WTC11 (cell line): ENCODE measurements around the gene LAMA5.

Experiments
- CREM ChIP-seq: sonication (generic); formaldehyde crosslinking; IDR thresholded peaks from 2 replicates; pipeline ENCODE4 v1.8.1; 2022; ENCODE audit warnings: mild to moderate bottlenecking, missing genetic modification reagents, moderate library complexity
- FOXJ3 ChIP-seq: sonication (generic); formaldehyde crosslinking; IDR thresholded peaks from 2 replicates; pipeline ENCODE4 v1.9.0; 2021; ENCODE audit warnings: missing genetic modification reagents, mild to moderate bottlenecking, borderline replicate concordance
- JUN ChIP-seq: sonication (generic); formaldehyde crosslinking; IDR thresholded peaks from 2 replicates; pipeline ENCODE4 v1.8.0; 2023; ENCODE audit warnings: mild to moderate bottlenecking, missing genetic modification reagents
- MYBL2 ChIP-seq: sonication (generic); formaldehyde crosslinking; IDR thresholded peaks from 2 replicates; pipeline ENCODE4 v1.8.1; 2023; ENCODE audit warnings: mild to moderate bottlenecking, moderate library complexity, missing genetic modification reagents
- NFYB ChIP-seq: sonication (generic); formaldehyde crosslinking; conservative IDR thresholded peaks from 2 replicates; pipeline ENCODE4 v1.8.0; 2022; ENCODE audit warnings: low read depth, missing genetic modification reagents
- NR1H2 ChIP-seq: sonication (generic); formaldehyde crosslinking; IDR thresholded peaks from 2 replicates; pipeline ENCODE4 v1.9.0; 2021; ENCODE audit warnings: mild to moderate bottlenecking, moderate library complexity, missing genetic modification reagents
- ZNF121 ChIP-seq: sonication (generic); formaldehyde crosslinking; IDR thresholded peaks from 2 replicates; pipeline ENCODE4 v1.8.0; 2023; ENCODE audit warnings: missing genetic modification reagents
- TF ChIP-seq, protein P1 (sequence below): sonication (generic); formaldehyde crosslinking; IDR thresholded peaks from 2 replicates; pipeline ENCODE4 v1.8.0; 2022; ENCODE audit warnings: mild to moderate bottlenecking, missing genetic modification reagents
- TF ChIP-seq, protein P2 (sequence below): sonication (generic); formaldehyde crosslinking; IDR thresholded peaks from 2 replicates; pipeline ENCODE4 v1.8.1; 2023; ENCODE audit warnings: mild to moderate bottlenecking, missing genetic modification reagents
- TF ChIP-seq, protein P3 (sequence below): sonication (generic); formaldehyde crosslinking; IDR thresholded peaks from 2 replicates; pipeline ENCODE4 v1.8.0; 2022; ENCODE audit warnings: mild to moderate bottlenecking, missing genetic modification reagents
- TF ChIP-seq, protein P4 (sequence below): fragments of 200-600 bp; IDR thresholded peaks from 2 replicates; pipeline ENCODE4 v1.8.0; 2022; ENCODE audit warnings: antibody characterized with exemption
- TF ChIP-seq, protein P5 (sequence below): sonication (generic); formaldehyde crosslinking; conservative IDR thresholded peaks from 2 replicates; pipeline ENCODE4 v1.8.1; 2022; ENCODE audit warnings: mild to moderate bottlenecking, missing genetic modification reagents
- TF ChIP-seq, protein P6 (sequence below): sonication (generic); formaldehyde crosslinking; IDR thresholded peaks from 2 replicates; pipeline ENCODE4 v1.8.1; 2023; ENCODE audit warnings: mild to moderate bottlenecking, missing genetic modification reagents, borderline replicate concordance

DNA sequence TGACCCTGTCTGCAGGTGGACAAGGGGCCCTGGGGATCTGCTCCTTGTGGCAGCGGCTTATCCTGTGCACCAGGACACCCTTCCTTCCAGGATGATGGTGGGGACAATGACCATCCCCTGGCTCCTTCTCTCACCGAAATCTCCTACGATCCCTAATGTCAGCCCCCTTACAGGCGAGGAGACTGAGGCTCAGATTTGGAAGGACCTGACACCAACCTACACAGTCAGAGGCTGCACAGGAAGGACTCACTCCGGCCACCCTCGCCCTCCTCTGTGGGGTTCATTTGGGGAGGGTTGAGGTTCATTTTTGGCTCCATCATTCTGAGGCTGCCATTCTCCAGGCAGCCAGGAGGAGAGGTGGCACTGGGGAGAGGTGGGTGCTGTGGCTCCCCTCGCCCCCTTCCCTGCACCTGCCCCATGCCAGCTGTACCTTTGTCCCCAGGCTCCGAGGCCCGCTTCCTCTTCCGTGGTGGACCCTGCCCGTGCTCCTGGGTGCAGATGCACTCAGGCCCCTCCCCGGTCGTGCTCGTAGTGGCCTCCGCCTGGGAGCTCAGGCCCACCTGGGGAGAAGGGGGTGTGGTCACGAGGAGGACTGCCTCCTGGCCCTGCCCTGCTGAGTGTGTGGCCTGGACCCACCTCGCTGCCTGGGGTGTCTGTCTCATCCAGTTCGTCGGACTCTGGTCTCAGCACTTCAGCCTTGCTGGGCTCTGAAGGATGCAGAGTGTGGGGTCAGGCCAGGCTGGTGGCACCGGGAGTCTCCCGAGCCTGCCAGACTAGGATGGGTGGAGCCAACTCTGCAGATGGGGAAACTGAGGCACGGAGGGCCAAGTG, 45.3 kb upstream of the LAMA5 start:
- TF ChIP-seq, protein P1, sequence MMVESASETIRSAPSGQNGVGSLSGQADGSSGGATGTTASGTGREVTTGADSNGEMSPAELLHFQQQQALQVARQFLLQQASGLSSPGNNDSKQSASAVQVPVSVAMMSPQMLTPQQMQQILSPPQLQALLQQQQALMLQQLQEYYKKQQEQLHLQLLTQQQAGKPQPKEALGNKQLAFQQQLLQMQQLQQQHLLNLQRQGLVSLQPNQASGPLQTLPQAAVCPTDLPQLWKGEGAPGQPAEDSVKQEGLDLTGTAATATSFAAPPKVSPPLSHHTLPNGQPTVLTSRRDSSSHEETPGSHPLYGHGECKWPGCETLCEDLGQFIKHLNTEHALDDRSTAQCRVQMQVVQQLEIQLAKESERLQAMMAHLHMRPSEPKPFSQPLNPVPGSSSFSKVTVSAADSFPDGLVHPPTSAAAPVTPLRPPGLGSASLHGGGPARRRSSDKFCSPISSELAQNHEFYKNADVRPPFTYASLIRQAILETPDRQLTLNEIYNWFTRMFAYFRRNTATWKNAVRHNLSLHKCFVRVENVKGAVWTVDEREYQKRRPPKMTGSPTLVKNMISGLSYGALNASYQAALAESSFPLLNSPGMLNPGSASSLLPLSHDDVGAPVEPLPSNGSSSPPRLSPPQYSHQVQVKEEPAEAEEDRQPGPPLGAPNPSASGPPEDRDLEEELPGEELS (CRISPR knock-in tag) = no peak
- TF ChIP-seq, protein P2, sequence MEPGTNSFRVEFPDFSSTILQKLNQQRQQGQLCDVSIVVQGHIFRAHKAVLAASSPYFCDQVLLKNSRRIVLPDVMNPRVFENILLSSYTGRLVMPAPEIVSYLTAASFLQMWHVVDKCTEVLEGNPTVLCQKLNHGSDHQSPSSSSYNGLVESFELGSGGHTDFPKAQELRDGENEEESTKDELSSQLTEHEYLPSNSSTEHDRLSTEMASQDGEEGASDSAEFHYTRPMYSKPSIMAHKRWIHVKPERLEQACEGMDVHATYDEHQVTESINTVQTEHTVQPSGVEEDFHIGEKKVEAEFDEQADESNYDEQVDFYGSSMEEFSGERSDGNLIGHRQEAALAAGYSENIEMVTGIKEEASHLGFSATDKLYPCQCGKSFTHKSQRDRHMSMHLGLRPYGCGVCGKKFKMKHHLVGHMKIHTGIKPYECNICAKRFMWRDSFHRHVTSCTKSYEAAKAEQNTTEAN (CRISPR knock-in tag) = no peak
- TF ChIP-seq, protein P3, sequence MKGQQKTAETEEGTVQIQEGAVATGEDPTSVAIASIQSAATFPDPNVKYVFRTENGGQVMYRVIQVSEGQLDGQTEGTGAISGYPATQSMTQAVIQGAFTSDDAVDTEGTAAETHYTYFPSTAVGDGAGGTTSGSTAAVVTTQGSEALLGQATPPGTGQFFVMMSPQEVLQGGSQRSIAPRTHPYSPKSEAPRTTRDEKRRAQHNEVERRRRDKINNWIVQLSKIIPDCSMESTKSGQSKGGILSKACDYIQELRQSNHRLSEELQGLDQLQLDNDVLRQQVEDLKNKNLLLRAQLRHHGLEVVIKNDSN (CRISPR knock-in tag) = no peak
- TF ChIP-seq NFYB (CRISPR knock-in tag) (no peak), CREM (CRISPR knock-in tag) (no peak), NR1H2 (CRISPR knock-in tag) (no peak), ZNF121 (no peak), MYBL2 (CRISPR knock-in tag) (no peak), FOXJ3 (CRISPR knock-in tag) (no peak), JUN (CRISPR knock-in tag) (no peak)
- TF ChIP-seq, protein P4, sequence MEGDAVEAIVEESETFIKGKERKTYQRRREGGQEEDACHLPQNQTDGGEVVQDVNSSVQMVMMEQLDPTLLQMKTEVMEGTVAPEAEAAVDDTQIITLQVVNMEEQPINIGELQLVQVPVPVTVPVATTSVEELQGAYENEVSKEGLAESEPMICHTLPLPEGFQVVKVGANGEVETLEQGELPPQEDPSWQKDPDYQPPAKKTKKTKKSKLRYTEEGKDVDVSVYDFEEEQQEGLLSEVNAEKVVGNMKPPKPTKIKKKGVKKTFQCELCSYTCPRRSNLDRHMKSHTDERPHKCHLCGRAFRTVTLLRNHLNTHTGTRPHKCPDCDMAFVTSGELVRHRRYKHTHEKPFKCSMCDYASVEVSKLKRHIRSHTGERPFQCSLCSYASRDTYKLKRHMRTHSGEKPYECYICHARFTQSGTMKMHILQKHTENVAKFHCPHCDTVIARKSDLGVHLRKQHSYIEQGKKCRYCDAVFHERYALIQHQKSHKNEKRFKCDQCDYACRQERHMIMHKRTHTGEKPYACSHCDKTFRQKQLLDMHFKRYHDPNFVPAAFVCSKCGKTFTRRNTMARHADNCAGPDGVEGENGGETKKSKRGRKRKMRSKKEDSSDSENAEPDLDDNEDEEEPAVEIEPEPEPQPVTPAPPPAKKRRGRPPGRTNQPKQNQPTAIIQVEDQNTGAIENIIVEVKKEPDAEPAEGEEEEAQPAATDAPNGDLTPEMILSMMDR = no peak
- TF ChIP-seq, protein P5, sequence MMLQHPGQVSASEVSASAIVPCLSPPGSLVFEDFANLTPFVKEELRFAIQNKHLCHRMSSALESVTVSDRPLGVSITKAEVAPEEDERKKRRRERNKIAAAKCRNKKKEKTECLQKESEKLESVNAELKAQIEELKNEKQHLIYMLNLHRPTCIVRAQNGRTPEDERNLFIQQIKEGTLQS (CRISPR knock-in tag) = no peak
- TF ChIP-seq, protein P6, sequence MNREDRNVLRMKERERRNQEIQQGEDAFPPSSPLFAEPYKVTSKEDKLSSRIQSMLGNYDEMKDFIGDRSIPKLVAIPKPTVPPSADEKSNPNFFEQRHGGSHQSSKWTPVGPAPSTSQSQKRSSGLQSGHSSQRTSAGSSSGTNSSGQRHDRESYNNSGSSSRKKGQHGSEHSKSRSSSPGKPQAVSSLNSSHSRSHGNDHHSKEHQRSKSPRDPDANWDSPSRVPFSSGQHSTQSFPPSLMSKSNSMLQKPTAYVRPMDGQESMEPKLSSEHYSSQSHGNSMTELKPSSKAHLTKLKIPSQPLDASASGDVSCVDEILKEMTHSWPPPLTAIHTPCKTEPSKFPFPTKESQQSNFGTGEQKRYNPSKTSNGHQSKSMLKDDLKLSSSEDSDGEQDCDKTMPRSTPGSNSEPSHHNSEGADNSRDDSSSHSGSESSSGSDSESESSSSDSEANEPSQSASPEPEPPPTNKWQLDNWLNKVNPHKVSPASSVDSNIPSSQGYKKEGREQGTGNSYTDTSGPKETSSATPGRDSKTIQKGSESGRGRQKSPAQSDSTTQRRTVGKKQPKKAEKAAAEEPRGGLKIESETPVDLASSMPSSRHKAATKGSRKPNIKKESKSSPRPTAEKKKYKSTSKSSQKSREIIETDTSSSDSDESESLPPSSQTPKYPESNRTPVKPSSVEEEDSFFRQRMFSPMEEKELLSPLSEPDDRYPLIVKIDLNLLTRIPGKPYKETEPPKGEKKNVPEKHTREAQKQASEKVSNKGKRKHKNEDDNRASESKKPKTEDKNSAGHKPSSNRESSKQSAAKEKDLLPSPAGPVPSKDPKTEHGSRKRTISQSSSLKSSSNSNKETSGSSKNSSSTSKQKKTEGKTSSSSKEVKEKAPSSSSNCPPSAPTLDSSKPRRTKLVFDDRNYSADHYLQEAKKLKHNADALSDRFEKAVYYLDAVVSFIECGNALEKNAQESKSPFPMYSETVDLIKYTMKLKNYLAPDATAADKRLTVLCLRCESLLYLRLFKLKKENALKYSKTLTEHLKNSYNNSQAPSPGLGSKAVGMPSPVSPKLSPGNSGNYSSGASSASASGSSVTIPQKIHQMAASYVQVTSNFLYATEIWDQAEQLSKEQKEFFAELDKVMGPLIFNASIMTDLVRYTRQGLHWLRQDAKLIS = no peak
